Measurements from ENCODE around the gene GRM1. TPM values are rescaled to one million over a fixed set of nuclear protein-coding genes. Genes with fewer than 3 reads are reported as not detected.
A peak's percentile ranks its signal among the peaks of the same experiment; 100 is the strongest.
"Not testable (repeated sequence)": the region's sequence is repeated elsewhere in the genome, so short reads cannot be mapped to it uniquely, and the experiment has no call there.

Gene GRM1
- total and polyA plus RNA-seq, 4 donors = 3.3 to 12.2 (median 7.7) TPM

- Histone ChIP-seq H3K4me1 (ENCODE audit: control insufficient read depth, insufficient read depth, low read length) (no peaks in the 10 kb centered on the region), H3K27ac (ENCODE audit: low read depth, low read length) (no peak overlapping the region), H3K27me3 (ENCODE audit: control insufficient read depth, insufficient read depth, low read length) (no peaks in the 10 kb centered on the region), H3K4me3 (ENCODE audit: low read depth, low read length) (no peak overlapping the region), H3K9me3 (ENCODE audit: control insufficient read depth, insufficient read depth, low read length) (no peaks in the 10 kb centered on the region), H3K36me3 (ENCODE audit: control insufficient read depth, insufficient read depth, low read length) (no peaks in the 10 kb centered on the region)
- DNase-seq (ENCODE audit: low read depth in 4 of 6, low spot score in 6 of 6) = no peak
Measured at GRCh38 chr6:146269482-146269881, 240.6 kb downstream of the GRM1 start.

- peak in 3 of 6 donors; percentile 28 to 73 (median 67) for DNase-seq (ENCODE audit: low read depth in 4 of 6, low spot score in 6 of 6)
- not testable (repeated sequence) for H3K9me3 ChIP-seq (ENCODE audit: control insufficient read depth, insufficient read depth, low read length); H3K27me3 ChIP-seq (ENCODE audit: control insufficient read depth, insufficient read depth, low read length); H3K4me3 ChIP-seq (ENCODE audit: low read depth, low read length); H3K27ac ChIP-seq (ENCODE audit: low read depth, low read length); H3K36me3 ChIP-seq (ENCODE audit: control insufficient read depth, insufficient read depth, low read length); H3K4me1 ChIP-seq (ENCODE audit: control insufficient read depth, insufficient read depth, low read length)
- WGBS (ENCODE audit: insufficient coverage) = 78% methylated on average over 1 of the region's 1 CpG
Measured at GRCh38 chr6:146271163-146271562, 242.3 kb downstream of the GRM1 start.

DNA sequence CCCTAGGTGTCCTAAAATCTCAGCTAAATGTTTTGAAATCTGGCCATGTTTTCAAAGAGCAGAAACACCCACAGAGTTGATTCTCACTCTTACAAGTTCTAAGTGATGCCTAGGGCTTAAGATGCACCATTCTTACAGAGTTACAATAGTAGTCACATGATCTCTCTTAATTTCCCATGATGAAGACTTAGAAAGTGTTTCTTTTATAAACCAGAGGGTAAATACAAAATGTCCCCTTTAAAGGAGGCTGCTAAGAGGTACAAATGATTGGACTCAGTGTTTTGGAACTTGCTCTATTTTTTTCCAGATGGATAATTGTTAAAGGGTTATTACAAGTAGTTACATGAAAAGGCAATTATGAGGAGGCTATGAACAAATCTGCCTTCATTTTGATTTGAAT is 244.6 kb downstream of the GRM1 start:
- Histone ChIP-seq H3K9me3 (ENCODE audit: control insufficient read depth, insufficient read depth, low read length) (no peaks in the 10 kb centered on the region), H3K4me3 (ENCODE audit: low read depth, low read length) (no peak overlapping the region), H3K27ac (ENCODE audit: low read depth, low read length) (no peak overlapping the region), H3K27me3 (ENCODE audit: control insufficient read depth, insufficient read depth, low read length) (no peaks in the 10 kb centered on the region), H3K36me3 (ENCODE audit: control insufficient read depth, insufficient read depth, low read length) (no peaks in the 10 kb centered on the region), H3K4me1 (ENCODE audit: control insufficient read depth, insufficient read depth, low read length) (no peaks in the 10 kb centered on the region)
- DNase-seq (ENCODE audit: low read depth in 4 of 6, low spot score in 6 of 6) = peak in 1 of 6 donors; percentile 58

DNA sequence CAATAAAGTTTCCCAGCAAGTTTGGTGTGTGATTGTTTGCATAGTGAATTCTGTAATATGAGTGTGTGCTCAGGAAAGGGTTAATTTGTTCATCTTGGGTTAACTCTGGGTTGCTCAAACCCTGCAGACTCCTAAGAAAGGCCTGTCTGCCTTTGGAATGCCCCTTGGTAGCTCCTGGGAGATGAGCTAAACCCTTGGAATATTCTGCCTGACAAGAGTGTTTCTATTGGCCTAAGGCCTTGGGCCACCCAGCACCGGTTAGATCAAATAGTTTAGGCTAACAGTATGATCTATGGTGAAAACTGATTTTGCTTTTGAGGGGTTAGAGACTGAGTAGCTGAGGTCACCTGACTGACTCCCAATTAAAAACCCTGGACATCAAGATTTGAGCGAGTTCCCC is 248.3 kb downstream of the GRM1 start:
- Histone ChIP-seq H3K4me1 (ENCODE audit: control insufficient read depth, insufficient read depth, low read length) (no peaks in the 10 kb centered on the region), H3K9me3 (ENCODE audit: control insufficient read depth, insufficient read depth, low read length) (no peaks in the 10 kb centered on the region), H3K36me3 (ENCODE audit: control insufficient read depth, insufficient read depth, low read length) (no peaks in the 10 kb centered on the region), H3K4me3 (ENCODE audit: low read depth, low read length) (no peak overlapping the region), H3K27me3 (ENCODE audit: control insufficient read depth, insufficient read depth, low read length) (no peaks in the 10 kb centered on the region), H3K27ac (ENCODE audit: low read depth, low read length) (no peak overlapping the region)
- no peak for DNase-seq (ENCODE audit: low read depth in 4 of 6, low spot score in 6 of 6)
- 62% methylated on average over 2 of the region's 2 CpGs for WGBS (ENCODE audit: insufficient coverage)

DNA sequence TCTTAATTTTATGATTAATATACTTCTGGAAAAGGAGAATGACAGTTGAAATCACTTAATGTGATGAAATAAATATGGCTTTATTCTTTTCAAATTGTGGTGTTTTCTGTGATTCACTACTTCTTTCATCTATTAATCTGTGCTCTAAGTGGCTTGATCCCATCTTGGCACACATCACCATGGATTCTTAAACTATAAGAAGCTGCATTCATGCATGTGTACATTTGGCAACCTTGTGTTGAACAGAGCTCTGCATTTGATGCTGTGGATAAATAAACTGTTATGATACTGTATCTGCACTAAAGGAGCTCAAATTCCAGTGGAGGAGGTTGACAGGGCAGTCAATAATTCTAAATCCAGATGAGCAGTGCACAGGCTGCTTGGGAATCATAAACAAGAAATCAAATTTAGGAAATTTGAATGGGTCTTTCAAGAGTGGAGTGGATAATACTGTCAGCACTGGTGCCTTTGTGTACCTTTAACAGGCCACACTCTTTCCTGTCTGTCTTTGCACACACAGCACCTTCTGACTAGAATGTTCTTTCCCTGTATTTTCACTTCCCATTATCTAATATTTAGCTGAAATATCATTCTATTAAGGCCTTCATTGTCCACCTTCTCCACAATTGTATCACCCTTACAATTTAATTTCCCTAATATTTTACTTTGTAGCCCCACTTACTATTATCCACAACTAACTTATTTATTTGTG is 252.9 kb downstream of the GRM1 start:
- Histone ChIP-seq H3K4me3 (ENCODE audit: low read depth, low read length) (no peak overlapping the region), H3K27ac (ENCODE audit: low read depth, low read length) (no peak overlapping the region), H3K27me3 (ENCODE audit: control insufficient read depth, insufficient read depth, low read length) (no peaks in the 10 kb centered on the region), H3K4me1 (ENCODE audit: control insufficient read depth, insufficient read depth, low read length) (no peaks in the 10 kb centered on the region), H3K36me3 (ENCODE audit: control insufficient read depth, insufficient read depth, low read length) (no peaks in the 10 kb centered on the region), H3K9me3 (ENCODE audit: control insufficient read depth, insufficient read depth, low read length) (no peaks in the 10 kb centered on the region)
- DNase-seq (ENCODE audit: low read depth in 4 of 6, low spot score in 6 of 6) = peak in 1 of 6 donors; percentile 6

- H3K4me3 ChIP-seq (ENCODE audit: low read depth, low read length) = no peak overlapping the region
- H3K36me3 ChIP-seq (ENCODE audit: control insufficient read depth, insufficient read depth, low read length) = no peaks in the 10 kb centered on the region
- no peaks in the 10 kb centered on the region for H3K9me3 ChIP-seq (ENCODE audit: control insufficient read depth, insufficient read depth, low read length)
- 100% methylated on average over 1 of the region's 2 CpGs for WGBS (ENCODE audit: insufficient coverage)
- H3K4me1 ChIP-seq (ENCODE audit: control insufficient read depth, insufficient read depth, low read length) = no peaks in the 10 kb centered on the region
- no peaks in the 10 kb centered on the region for H3K27me3 ChIP-seq (ENCODE audit: control insufficient read depth, insufficient read depth, low read length)
- no peak overlapping the region for H3K27ac ChIP-seq (ENCODE audit: low read depth, low read length)
- no peak for DNase-seq (ENCODE audit: low read depth in 4 of 6, low spot score in 6 of 6)
Measured at GRCh38 chr6:146282837-146283236, 254.0 kb downstream of the GRM1 start.

GRCh38 chr6:146284311-146284710 is 255.4 kb downstream of the GRM1 start:
- no peak for DNase-seq (ENCODE audit: low read depth in 4 of 6, low spot score in 6 of 6)

GRCh38 chr6:146286961-146287360 is 258.1 kb downstream of the GRM1 start:
- WGBS (ENCODE audit: insufficient coverage) = 80% methylated on average over 1 of the region's 3 CpGs

More at GRCh38 chr6:146284311-146284710, 255.4 kb downstream of the GRM1 start:
- no peaks in the 10 kb centered on the region for H3K9me3 ChIP-seq (ENCODE audit: control insufficient read depth, insufficient read depth, low read length)
- H3K27ac ChIP-seq (ENCODE audit: low read depth, low read length) = no peak overlapping the region
- WGBS (ENCODE audit: insufficient coverage) = no CpG with 5 or more reads among the region's 2 CpGs
- H3K27me3 ChIP-seq (ENCODE audit: control insufficient read depth, insufficient read depth, low read length) = no peaks in the 10 kb centered on the region
- no peaks in the 10 kb centered on the region for H3K4me1 ChIP-seq (ENCODE audit: control insufficient read depth, insufficient read depth, low read length)
- no peak overlapping the region for H3K4me3 ChIP-seq (ENCODE audit: low read depth, low read length)
- no peaks in the 10 kb centered on the region for H3K36me3 ChIP-seq (ENCODE audit: control insufficient read depth, insufficient read depth, low read length)

DNA sequence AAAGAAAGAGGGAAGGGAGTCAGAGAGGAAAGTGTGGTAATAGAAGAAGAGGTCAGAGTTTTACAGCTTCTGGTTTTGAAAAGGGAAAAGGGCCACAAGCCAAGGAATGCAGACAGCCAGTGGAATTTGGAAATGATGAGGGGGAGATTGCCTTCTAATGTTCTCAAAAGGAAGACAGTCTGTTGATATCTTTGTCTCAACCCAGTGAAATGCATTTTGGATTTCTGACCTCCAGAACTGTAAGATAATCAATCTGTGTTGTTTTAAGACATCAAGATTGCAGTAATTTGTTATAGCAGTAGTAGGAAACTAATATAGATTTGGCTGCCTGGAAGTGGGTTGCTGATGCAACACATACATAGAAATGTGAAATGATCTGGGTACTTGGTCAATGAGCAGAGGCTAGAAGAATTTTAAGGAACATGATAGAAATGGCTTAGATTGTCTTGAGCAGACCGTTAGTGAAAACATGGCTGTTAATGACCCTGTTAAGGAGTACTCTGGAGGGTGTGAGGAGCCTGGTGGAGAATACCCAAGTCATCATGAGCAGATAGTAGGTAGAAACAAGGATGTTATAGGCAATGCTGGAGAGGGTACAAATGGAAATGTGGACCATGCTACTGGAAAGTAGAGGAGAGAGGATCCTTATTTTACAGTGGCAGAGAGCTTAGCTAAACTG is 259.0 kb downstream of the GRM1 start:
- no peaks in the 10 kb centered on the region for H3K27me3 ChIP-seq (ENCODE audit: control insufficient read depth, insufficient read depth, low read length)
- no peak for DNase-seq (ENCODE audit: low read depth in 4 of 6, low spot score in 6 of 6)
- H3K36me3 ChIP-seq (ENCODE audit: control insufficient read depth, insufficient read depth, low read length) = no peaks in the 10 kb centered on the region
- H3K4me3 ChIP-seq (ENCODE audit: low read depth, low read length) = no peak overlapping the region
- H3K27ac ChIP-seq (ENCODE audit: low read depth, low read length) = no peak overlapping the region
- H3K4me1 ChIP-seq (ENCODE audit: control insufficient read depth, insufficient read depth, low read length) = no peaks in the 10 kb centered on the region
- H3K9me3 ChIP-seq (ENCODE audit: control insufficient read depth, insufficient read depth, low read length) = no peaks in the 10 kb centered on the region
- 75% methylated on average over 1 of the region's 1 CpG for WGBS (ENCODE audit: insufficient coverage)

More at GRCh38 chr6:146286961-146287360, 258.1 kb downstream of the GRM1 start:
- Histone ChIP-seq H3K27ac (ENCODE audit: low read depth, low read length) (no peak overlapping the region), H3K9me3 (ENCODE audit: control insufficient read depth, insufficient read depth, low read length) (no peaks in the 10 kb centered on the region), H3K4me3 (ENCODE audit: low read depth, low read length) (no peak overlapping the region), H3K4me1 (ENCODE audit: control insufficient read depth, insufficient read depth, low read length) (no peaks in the 10 kb centered on the region), H3K27me3 (ENCODE audit: control insufficient read depth, insufficient read depth, low read length) (no peaks in the 10 kb centered on the region), H3K36me3 (ENCODE audit: control insufficient read depth, insufficient read depth, low read length) (no peaks in the 10 kb centered on the region)
- DNase-seq (ENCODE audit: low read depth in 4 of 6, low spot score in 6 of 6) = no peak

Data from spinal cord (tissue), 10 donors.